Right atrium auricular region (tissue), 2 donors: Measurements from ENCODE around the gene IFRD1. TPM values are rescaled to one million over a fixed set of nuclear protein-coding genes. Genes with fewer than 3 reads are reported as not detected.

Experiments used
- DNase-seq: peaks from one replicate; pipeline ENCODE4 v3.0.0-alpha.2; 2019; ENCODE audit warnings: low spot score
- H3K27ac ChIP-seq, 2 donors: fragments of 200-600 bp; sonication (generic); 1 replicate in 1 of 2; 2 replicates in 1 of 2; pipeline ENCODE4 v1.5.1; 2016 to 2019
- H3K27me3 ChIP-seq, 2 donors: fragments of 200-600 bp; sonication (generic); one replicate each; pipeline versions ENCODE4 v1.5.1 to v1.6.0; 2017 to 2019
- H3K36me3 ChIP-seq: fragments of 200-600 bp; sonication (generic); one replicate; pipeline ENCODE4 v1.5.1; 2016
- H3K4me1 ChIP-seq, 2 donors: fragments of 200-600 bp; sonication (generic); one replicate each; pipeline versions ENCODE4 v1.5.1 to v1.6.0; 2017 to 2019
- H3K4me3 ChIP-seq, 2 donors: fragments of 200-600 bp; sonication (generic); 1 replicate in 1 of 2; 2 replicates in 1 of 2; pipeline ENCODE4 v1.5.1; 2017 to 2019; ENCODE audit warnings: mild to moderate bottlenecking in 1 of 2, moderate library complexity in 1 of 2
- H3K9me3 ChIP-seq, 2 donors: fragments of 200-600 bp; sonication (generic); one replicate each; pipeline ENCODE4 v1.5.1; 2019
- CTCF ChIP-seq, 2 donors: fragments of 200-600 bp; sonication (generic); IDR thresholded peaks; one replicate each; pipeline ENCODE4 v1.5.1; 2019; ENCODE audit warnings: antibody characterized with exemption in 2 of 2
- total RNA-seq, 2 donors: library from RNA; depleted of rRNA; stranded (reverse); fragments of >200 nt; gene quantifications; one replicate each; pipeline ENCODE4 v1.1.0, GENCODE V29; 2016

Gene IFRD1
- total RNA-seq, 2 donors from 2014 or later: 11.2 to 25.5 TPM

GRCh38 chr7:112481833-112482670 lies 31.8 kb downstream of the IFRD1 start:
- Histone ChIP-seq H3K36me3 (peaks cover 7% of the 10 kb centered on the region), H3K4me3 (no peak overlapping the region), H3K27me3 (no peaks in the 10 kb centered on the region), H3K9me3 (no peaks in the 10 kb centered on the region), H3K4me1 (peaks cover 0 to 52% of the 10 kb centered on the region in 2 donors), H3K27ac (peak overlapping the region; percentile 72 to 80)
- no peak for TF ChIP-seq CTCF (IDR thresholded peaks at IDR 0.05)
- no peak for DNase-seq

GRCh38 chr7:112484671-112485167 lies 34.5 kb downstream of the IFRD1 start:
- Histone ChIP-seq H3K4me1 (peaks cover 0 to 52% of the 10 kb centered on the region in 2 donors), H3K36me3 (no peaks in the 10 kb centered on the region), H3K27ac (peak overlapping the region; percentile 66 to 80), H3K27me3 (no peaks in the 10 kb centered on the region), H3K9me3 (no peaks in the 10 kb centered on the region), H3K4me3 (no peak overlapping the region)
- no peak for TF ChIP-seq CTCF (IDR thresholded peaks at IDR 0.05)
- DNase-seq: no peak

- Histone ChIP-seq H3K4me1 (peaks cover 0 to 47% of the 10 kb centered on the region in 2 donors), H3K27me3 (no peaks in the 10 kb centered on the region), H3K36me3 (no peaks in the 10 kb centered on the region)
Observed at GRCh38 chr7:112485766-112486165, 35.5 kb downstream of the IFRD1 start.

GRCh38 chr7:112487457-112488263 lies 37.4 kb downstream of the IFRD1 start:
- H3K4me3 ChIP-seq: no peak overlapping the region
- H3K9me3 ChIP-seq: no peaks in the 10 kb centered on the region
- no peak for DNase-seq
- TF ChIP-seq CTCF (IDR thresholded peaks at IDR 0.05): no peak
- H3K27ac ChIP-seq: no peak overlapping the region
- no peaks in the 10 kb centered on the region for H3K36me3 ChIP-seq
- peaks cover 0 to 28% of the 10 kb centered on the region in 2 donors for H3K4me1 ChIP-seq
- H3K27me3 ChIP-seq: no peaks in the 10 kb centered on the region

More at GRCh38 chr7:112485766-112486165, 35.5 kb downstream of the IFRD1 start:
- TF ChIP-seq CTCF (IDR thresholded peaks at IDR 0.05): no peak
- Histone ChIP-seq H3K9me3 (no peaks in the 10 kb centered on the region), H3K27ac (peak overlapping the region in 1 of 2 donors; percentile 80), H3K4me3 (no peak overlapping the region)
- no peak for DNase-seq

- Histone ChIP-seq H3K4me1 (peaks cover 0 to 24% of the 10 kb centered on the region in 2 donors), H3K27me3 (no peaks in the 10 kb centered on the region), H3K36me3 (no peaks in the 10 kb centered on the region), H3K4me3 (no peak overlapping the region), H3K9me3 (no peaks in the 10 kb centered on the region), H3K27ac (no peak overlapping the region)
- TF ChIP-seq CTCF (IDR thresholded peaks at IDR 0.05): no peak
- no peak for DNase-seq
Observed at GRCh38 chr7:112488264-112488552, 37.9 kb downstream of the IFRD1 start.
